Fibroblast of lung (primary cell): ENCODE measurements around the gene SH3D21. TPM values are rescaled to one million over a fixed set of nuclear protein-coding genes. Genes with fewer than 3 reads are reported as not detected.

ENCODE experiments used
- DNase-seq, 2 donors: peaks; one replicate each; pipeline versions ENCODE4 v3.0.0 to v3.0.0-alpha.2; 2010; ENCODE audit warnings: low read depth in 2 of 2
- H2AFZ ChIP-seq: 2 replicates; pipeline ENCODE4 v1.5.1; 2012; ENCODE audit warnings: low read length, control low read depth, inconsistent platforms
- H3K27ac ChIP-seq: 2 replicates; pipeline ENCODE4 v1.5.1; 2011; ENCODE audit warnings: low read length, control low read depth; ENCODE audit not compliant: insufficient read depth
- H3K27me3 ChIP-seq: 2 replicates; pipeline ENCODE4 v1.5.1; 2011; ENCODE audit warnings: mild to moderate bottlenecking, low read length; ENCODE audit not compliant: control insufficient read depth, insufficient read depth
- H3K36me3 ChIP-seq: 2 replicates; pipeline ENCODE4 v1.5.1; 2011; ENCODE audit warnings: low read length; ENCODE audit not compliant: control insufficient read depth, insufficient read depth
- H3K4me1 ChIP-seq: 2 replicates; pipeline ENCODE4 v1.5.1; 2011; ENCODE audit warnings: low read length; ENCODE audit not compliant: control insufficient read depth, insufficient read depth; ENCODE audit errors: extremely low read depth
- H3K4me2 ChIP-seq: 2 replicates; pipeline ENCODE4 v1.5.1; 2011; ENCODE audit warnings: low read length, control low read depth; ENCODE audit not compliant: insufficient read depth; ENCODE audit errors: extremely low read depth
- H3K4me3 ChIP-seq, 4 experiments: fragments of 200-600 bp in 1 of 4; sonication (generic) in 1 of 4; replicated peaks in 1 of 4; 2 replicates each; pipeline ENCODE4 v1.5.1; 2011 to 2016; ENCODE audit warnings: low read length in 4 of 4, low read depth in 3 of 4, mild to moderate bottlenecking in 3 of 4, control low read depth in 2 of 4, inconsistent platforms in 1 of 4, mixed read lengths in 1 of 4; ENCODE audit not compliant: insufficient read depth in 1 of 4; ENCODE audit errors: control extremely low read depth in 1 of 4
- H3K79me2 ChIP-seq: 2 replicates; pipeline ENCODE4 v1.5.1; 2012; ENCODE audit warnings: mild to moderate bottlenecking, low read length, inconsistent platforms; ENCODE audit not compliant: control insufficient read depth, insufficient read depth
- H3K9ac ChIP-seq: 2 replicates; pipeline ENCODE4 v1.5.1; 2011; ENCODE audit warnings: mild to moderate bottlenecking, low read length, control low read depth; ENCODE audit not compliant: insufficient read depth
- H3K9me3 ChIP-seq: 2 replicates; pipeline ENCODE4 v1.5.1; 2012; ENCODE audit warnings: low read depth, low read length; ENCODE audit not compliant: control insufficient read depth, insufficient read depth
- H4K20me1 ChIP-seq: 2 replicates; pipeline ENCODE4 v1.5.1; 2011; ENCODE audit warnings: low read length; ENCODE audit not compliant: control insufficient read depth, insufficient read depth; ENCODE audit errors: extremely low read depth
- EZH2 ChIP-seq: IDR thresholded peaks from 2 replicates; pipeline ENCODE4 v1.5.1; 2012; ENCODE audit warnings: low read length, control low read depth, mild to moderate bottlenecking; ENCODE audit errors: missing control alignments
- polyA plus RNA-seq, 2 donors: library from polyadenylated mRNA; depleted of rRNA in 1 of 2; stranded (reverse) in 1 of 2; unstranded in 1 of 2; fragments of >200 nt; gene quantifications; 2 replicates each; pipeline ENCODE4 v1.2.1, GENCODE V29; 2011 to 2012; ENCODE audit warnings: missing spikeins in 1 of 2
- total RNA-seq: library from RNA; depleted of rRNA; stranded (reverse); fragments of >200 nt; gene quantifications from 2 replicates; pipeline ENCODE4 v1.2.1, GENCODE V29; 2014
- TF ChIP-seq, protein P1 (sequence below), 2 donors: IDR thresholded peaks in 1 of 2; conservative IDR thresholded peaks in 1 of 2; 1 replicate in 1 of 2; 2 replicates in 1 of 2; pipeline ENCODE4 v1.5.1; 2011 to 2012; ENCODE audit warnings: low read length in 2 of 2, control low read depth in 1 of 2, inconsistent platforms in 1 of 2, low read depth in 1 of 2, mild to moderate bottlenecking in 1 of 2

SH3D21 gene
- total and polyA plus RNA-seq, 2 donors (not counting 1 experiment from before 2014, with no cell fraction given) = 1.9 to 3.3 TPM

- peak; percentile 84 to 88 for DNase-seq
- Histone ChIP-seq H3K4me3 (peak within 1 kb of the TSS; percentile 59 to 94 (median 87)), H3K36me3 (peaks cover 10% of the 10 kb centered on the region), H3K4me1 (peaks cover 28% of the 10 kb centered on the region), H3K9ac (peak within 1 kb of the TSS; percentile 94), H4K20me1 (no peaks in the 10 kb centered on the region), H2AFZ (no peak within 1 kb of the TSS), H3K9me3 (no peaks in the 10 kb centered on the region), H3K27ac (peak within 1 kb of the TSS; percentile 96), H3K4me2 (peak within 1 kb of the TSS; percentile 95), H3K27me3 (no peaks in the 10 kb centered on the region), H3K79me2 (peaks cover 18% of the 10 kb centered on the region)
- no peak for TF ChIP-seq EZH2
- TF ChIP-seq, protein P1, sequence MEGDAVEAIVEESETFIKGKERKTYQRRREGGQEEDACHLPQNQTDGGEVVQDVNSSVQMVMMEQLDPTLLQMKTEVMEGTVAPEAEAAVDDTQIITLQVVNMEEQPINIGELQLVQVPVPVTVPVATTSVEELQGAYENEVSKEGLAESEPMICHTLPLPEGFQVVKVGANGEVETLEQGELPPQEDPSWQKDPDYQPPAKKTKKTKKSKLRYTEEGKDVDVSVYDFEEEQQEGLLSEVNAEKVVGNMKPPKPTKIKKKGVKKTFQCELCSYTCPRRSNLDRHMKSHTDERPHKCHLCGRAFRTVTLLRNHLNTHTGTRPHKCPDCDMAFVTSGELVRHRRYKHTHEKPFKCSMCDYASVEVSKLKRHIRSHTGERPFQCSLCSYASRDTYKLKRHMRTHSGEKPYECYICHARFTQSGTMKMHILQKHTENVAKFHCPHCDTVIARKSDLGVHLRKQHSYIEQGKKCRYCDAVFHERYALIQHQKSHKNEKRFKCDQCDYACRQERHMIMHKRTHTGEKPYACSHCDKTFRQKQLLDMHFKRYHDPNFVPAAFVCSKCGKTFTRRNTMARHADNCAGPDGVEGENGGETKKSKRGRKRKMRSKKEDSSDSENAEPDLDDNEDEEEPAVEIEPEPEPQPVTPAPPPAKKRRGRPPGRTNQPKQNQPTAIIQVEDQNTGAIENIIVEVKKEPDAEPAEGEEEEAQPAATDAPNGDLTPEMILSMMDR (conservative IDR thresholded peaks at IDR 0.05 in 1 of 2, IDR thresholded peaks at IDR 0.05 in 1 of 2; ENCODE audit: low read depth in 1 of 2, low read length in 2 of 2) = no peak
Measured at GRCh38 chr1:36323636-36324352, 17.6 kb downstream of the SH3D21 start, which contains the start of gene EVA1B. Gene EVA1B (minus strand): TSS chr1:36323645. CDS start chr1:36323037, 608 bp downstream.

- Histone ChIP-seq H3K27ac (peak overlapping the region; percentile 23), H3K27me3 (no peaks in the 10 kb centered on the region), H3K9ac (no peak overlapping the region), H3K4me2 (no peak overlapping the region), H2AFZ (no peak overlapping the region), H4K20me1 (no peaks in the 10 kb centered on the region), H3K79me2 (peaks cover 18% of the 10 kb centered on the region), H3K36me3 (peaks cover 10% of the 10 kb centered on the region), H3K4me3 (peak overlapping the region in 1 of 4 experiments; percentile 90), H3K9me3 (no peaks in the 10 kb centered on the region), H3K4me1 (peaks cover 28% of the 10 kb centered on the region)
- DNase-seq = no peak
- TF ChIP-seq, protein P1 (conservative IDR thresholded peaks at IDR 0.05 in 1 of 2, IDR thresholded peaks at IDR 0.05 in 1 of 2; ENCODE audit: low read depth in 1 of 2, low read length in 2 of 2) = no peak
- no peak for TF ChIP-seq EZH2
Measured at GRCh38 chr1:36324353-36324703, 18.2 kb downstream of the SH3D21 start.

DNA sequence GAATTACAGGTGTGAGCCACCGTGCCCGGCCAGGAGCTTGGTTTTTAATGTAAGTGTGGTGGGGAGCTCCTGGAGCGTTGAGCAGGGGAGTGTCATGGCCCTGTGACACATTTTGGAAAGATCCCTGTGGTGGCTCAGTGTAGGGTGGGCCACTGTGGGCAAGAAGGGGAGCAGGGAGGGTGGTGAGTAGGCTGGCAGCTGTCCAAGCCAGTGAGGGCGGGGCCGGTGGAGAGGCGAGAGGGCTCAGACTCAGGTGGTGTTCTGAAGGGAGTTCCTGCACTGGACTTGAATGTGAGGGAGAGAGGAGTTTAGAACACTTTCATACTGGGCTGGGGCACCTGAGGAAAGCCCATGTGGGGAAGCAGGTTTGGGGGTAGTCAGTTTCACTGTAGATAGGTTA lies 20.3 kb downstream of the SH3D21 start:
- Histone ChIP-seq H2AFZ (no peak overlapping the region), H3K9ac (no peak overlapping the region), H3K4me1 (peaks cover 21% of the 10 kb centered on the region), H3K36me3 (peaks cover 9% of the 10 kb centered on the region), H4K20me1 (no peaks in the 10 kb centered on the region), H3K27ac (no peak overlapping the region), H3K4me2 (no peak overlapping the region), H3K79me2 (peaks cover 16% of the 10 kb centered on the region), H3K4me3 (no peak overlapping the region), H3K9me3 (no peaks in the 10 kb centered on the region), H3K27me3 (no peaks in the 10 kb centered on the region)
- TF ChIP-seq, protein P1 (conservative IDR thresholded peaks at IDR 0.05 in 1 of 2, IDR thresholded peaks at IDR 0.05 in 1 of 2; ENCODE audit: low read depth in 1 of 2, low read length in 2 of 2) = no peak
- TF ChIP-seq EZH2 = no peak
- no peak for DNase-seq
